Activated T-helper 1 cell treated with anti-CD3 and anti-CD28 coated beads, Interleukin-2, amount 50 U/mL, for 16 hours (primary cell): ENCODE data around the gene MAN2A1.
"Not testable (repeated sequence)": the region's sequence is repeated elsewhere in the genome, so short reads cannot be mapped to it uniquely, and the experiment has no call there.

Experiments used
- DNase-seq, 2 donors: peaks; one replicate each; pipeline ENCODE4 v3.0.0-alpha.2; 2020; ENCODE audit warnings: low read depth in 1 of 2, low spot score in 1 of 2

The MAN2A1 gene

DNA sequence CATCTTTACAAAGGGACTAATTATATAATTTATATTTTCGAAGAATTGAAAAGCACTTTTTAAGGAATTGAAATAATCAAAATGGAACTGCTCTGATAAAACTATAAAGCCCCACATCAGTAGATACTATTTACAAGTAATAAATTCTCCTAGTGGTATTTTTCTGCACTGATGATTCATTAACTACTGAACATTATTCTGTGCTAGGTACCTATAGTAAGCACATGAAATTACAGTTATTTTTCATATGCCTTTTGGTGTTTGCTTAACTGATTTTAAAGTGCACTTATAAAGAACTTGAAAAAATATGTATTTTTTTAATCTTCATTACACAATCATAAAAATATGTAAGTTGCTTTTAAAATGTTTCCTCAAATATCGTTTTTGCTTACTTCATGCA lies 123.0 kb downstream of the MAN2A1 start:
- no peak for DNase-seq

GRCh38 chr5:109816732-109817131 lies 127.0 kb downstream of the MAN2A1 start:
- DNase-seq, result no peak

GRCh38 chr5:109819878-109820277 lies 130.2 kb downstream of the MAN2A1 start:
- DNase-seq, result no peak

GRCh38 chr5:109823597-109823996 lies 133.9 kb downstream of the MAN2A1 start:
- DNase-seq, result no peak

DNA sequence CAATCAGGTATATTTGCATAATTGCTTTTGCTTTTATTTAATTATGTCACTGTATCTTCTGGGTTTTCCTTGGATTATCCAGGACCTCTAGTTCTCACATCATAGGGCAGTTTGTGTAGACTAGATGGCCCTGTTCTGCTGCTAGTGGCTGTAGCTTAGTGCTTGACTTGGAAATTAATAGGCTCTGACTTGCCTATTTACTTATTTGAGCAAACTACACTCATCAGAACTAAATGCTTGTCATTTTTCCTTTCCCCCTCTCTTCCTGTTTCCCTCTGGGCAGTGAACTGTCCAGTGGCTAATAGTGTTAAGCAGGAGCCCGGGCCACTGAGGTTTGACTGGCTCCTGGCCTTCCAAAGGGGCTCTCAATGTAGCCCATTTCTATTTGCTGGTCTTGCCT lies 135.7 kb downstream of the MAN2A1 start:
- no peak for DNase-seq

DNA sequence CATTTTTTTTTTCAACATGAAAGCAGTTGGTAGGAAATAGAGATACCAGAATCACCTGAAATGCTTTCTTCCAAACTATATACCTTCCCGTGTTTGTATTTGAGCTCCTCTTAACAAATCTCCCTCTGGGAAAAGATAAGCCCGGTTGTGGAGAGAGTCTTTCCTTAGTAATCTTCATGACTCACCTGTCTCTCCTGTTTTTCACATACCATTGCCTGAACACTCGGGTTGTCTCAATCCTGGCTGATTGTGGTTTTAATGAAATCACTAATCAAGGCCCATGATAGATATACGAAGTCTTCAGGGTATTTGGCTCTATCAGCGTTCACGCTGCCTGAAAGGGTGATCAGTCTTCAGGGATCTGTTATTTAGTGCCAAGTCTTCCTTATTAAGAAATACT lies 136.7 kb downstream of the MAN2A1 start:
- DNase-seq, result no peak

- no peak for DNase-seq
These were observed 139.6 kb downstream of the MAN2A1 start for GRCh38 chr5:109829331-109829730.

DNA sequence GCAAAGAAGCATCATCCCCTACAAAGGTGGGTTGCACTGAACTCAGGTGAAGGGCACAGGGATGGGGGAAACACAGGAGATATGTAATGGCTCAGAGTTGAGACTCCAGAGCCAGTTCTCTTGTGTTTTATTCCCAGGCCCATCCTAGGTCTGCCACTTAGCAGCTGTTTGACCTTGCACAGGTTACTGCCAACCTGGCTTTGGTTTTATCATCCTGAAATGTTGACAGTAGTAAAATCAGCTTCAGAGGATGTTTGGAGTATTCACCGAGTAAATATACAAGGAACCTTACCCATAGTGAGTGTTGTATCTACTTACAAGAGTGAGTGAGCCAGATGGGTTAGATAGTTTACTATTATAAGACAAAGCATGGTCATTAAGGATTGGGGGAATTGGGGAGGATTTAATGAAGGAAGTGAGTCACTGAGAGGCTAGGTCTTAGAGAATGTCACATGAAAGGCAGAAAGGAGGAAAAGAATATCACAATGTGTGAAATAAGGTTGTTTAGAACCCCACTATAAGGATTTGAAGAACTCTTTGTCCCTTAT lies 141.3 kb downstream of the MAN2A1 start:
- DNase-seq, result no peak

GRCh38 chr5:109832207-109833188 lies 142.8 kb downstream of the MAN2A1 start:
- DNase-seq, result not testable (repeated sequence)

GRCh38 chr5:109833946-109834345 lies 144.2 kb downstream of the MAN2A1 start:
- DNase-seq, result no peak

GRCh38 chr5:109836280-109836679 lies 146.6 kb downstream of the MAN2A1 start:
- DNase-seq, result no peak

DNA sequence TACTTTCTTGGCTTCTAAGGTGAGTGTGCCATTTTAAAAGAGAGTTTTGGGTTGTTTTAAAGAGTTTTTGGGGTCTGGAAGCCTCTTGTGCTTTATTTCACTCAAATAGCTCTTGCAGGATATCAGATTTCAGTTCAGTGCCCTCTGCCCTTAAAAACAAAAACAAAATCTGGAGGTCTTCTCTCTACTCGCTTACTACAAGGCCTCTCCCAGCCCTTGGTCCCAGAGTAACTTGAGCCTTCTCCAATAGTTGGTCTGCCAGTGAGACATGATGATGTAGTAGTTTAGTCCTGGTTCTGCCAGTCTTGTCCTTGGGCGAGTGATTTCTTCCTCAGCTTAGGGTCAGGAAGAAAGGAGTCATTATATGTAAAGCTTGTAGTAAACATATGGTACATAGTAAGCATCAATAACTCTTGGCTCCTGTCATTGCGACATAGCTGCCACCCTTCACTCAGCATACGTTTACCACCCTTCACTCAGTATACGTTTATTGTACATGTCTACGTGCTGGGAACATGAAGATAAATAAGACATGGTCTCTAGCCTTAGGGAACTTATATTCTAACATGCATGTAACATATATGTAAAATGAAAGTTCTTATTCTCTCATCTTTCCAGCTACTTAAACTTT lies 147.6 kb downstream of the MAN2A1 start:
- DNase-seq, result no peak

DNA sequence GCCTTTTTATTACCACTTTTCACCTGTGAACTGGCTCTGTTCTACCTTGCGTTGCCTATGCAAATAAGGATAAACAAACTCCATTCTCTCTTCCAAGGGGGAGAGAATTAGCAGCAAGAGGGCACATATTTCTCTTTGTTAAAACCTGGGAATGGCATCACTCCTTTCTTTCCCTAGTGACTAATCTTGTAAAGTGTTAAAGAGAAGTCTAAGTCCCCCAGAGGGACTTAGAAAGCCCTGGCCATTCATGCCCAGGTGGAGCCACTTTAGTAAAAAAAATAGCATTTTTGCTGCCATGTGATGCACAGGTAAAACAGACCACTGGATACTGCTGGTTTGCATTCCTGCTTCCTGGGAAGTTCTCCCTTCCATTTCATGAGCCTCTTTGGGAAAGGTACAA lies 148.4 kb downstream of the MAN2A1 start:
- DNase-seq, result no peak

- no peak for DNase-seq
These were observed 154.4 kb downstream of the MAN2A1 start for GRCh38 chr5:109844148-109844547.

- no peak for DNase-seq
These were observed 155.0 kb downstream of the MAN2A1 start for GRCh38 chr5:109844695-109845094.

GRCh38 chr5:109848130-109848529 lies 158.4 kb downstream of the MAN2A1 start:
- no peak for DNase-seq

DNA sequence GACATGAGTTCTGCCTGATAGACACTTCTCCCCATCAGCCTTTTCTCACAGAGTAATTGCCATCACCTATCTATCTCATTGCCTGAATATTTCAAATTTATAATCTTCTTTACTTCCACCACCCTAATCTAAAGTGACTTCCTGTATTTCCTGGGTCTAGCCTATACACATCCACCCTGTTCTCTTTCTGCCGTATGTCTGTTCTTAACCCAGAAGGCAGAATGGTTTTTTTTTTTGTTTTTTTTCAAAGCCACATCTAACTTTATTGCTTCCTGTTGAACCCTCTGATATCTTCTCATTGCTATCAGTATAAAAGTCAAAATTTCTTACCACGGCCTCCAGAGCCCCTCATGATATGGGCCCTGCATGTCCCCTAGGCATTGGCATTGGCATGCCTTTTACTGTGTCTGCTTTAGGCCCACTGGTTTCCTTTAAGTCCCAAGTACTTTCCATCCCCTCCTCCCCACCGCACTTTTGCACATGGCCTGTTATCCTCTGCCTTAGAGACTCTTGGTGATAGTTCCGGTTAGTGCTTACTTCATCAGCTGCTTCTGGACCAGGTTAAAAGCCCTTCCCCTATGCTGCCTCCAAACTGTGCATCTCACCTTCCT lies 159.9 kb downstream of the MAN2A1 start:
- DNase-seq, result no peak

- DNase-seq, result no peak
These were observed 162.8 kb downstream of the MAN2A1 start for GRCh38 chr5:109852371-109853155.

DNA sequence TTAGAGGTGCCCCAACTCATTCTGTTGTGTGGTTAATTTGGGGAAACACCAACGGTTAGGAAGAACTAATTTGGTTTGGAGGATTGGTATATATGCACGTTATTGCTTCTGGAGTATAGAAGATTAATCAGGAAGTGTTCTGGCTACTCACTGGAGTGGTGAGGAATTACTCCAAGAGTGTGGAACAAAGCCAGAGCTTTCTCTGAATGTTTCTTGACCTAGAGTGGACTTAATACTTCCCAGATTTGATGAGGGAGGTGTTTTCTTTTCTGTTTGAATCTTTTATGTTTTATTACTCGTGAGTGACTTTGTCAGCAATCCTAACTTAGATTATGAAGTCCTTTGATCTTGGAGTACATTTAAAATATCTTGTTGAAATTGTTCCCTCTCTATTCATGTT lies 163.7 kb downstream of the MAN2A1 start:
- DNase-seq, result no peak

DNA sequence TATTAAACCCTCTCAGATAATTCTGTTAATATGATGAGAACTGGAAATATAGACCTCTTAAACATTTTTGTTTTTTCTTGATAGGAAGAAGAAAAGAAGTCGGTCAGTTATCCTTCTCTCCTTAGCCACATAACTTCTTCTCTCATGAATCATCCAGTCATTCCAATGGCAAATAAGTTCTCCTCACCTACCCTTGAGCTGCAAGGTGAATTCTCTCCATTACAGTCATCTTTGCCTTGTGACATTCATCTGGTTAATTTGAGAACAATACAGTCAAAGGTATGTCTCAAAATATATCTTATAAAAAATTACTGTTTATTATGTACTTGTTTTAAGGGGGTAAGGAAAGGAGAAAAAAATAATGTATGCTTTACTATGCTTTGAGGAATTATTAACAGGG lies 165.3 kb downstream of the MAN2A1 start:
- no peak for DNase-seq
